IMR-90 (cell line): ENCODE results near the gene USP17L30. TPM values are rescaled to one million over a fixed set of nuclear protein-coding genes. Genes with fewer than 3 reads are reported as not detected.
"Not testable (repeated sequence)": the region's sequence is repeated elsewhere in the genome, so short reads cannot be mapped to it uniquely, and the experiment has no call there.

Experiments
- ATAC-seq: fragments of 200-7000 bp; cut with Tn5 transposase; 2 replicates; pipeline ENCODE4 v1.9.1; 2020; ENCODE audit warnings: low read depth, mild to moderate bottlenecking, moderate library complexity
- BruUV-seq: library from RNA; stranded (reverse); fragments of 400-500 nt; replicated peaks from 2 replicates; lab custom pipeline; 2021; lab: Mats Ljungman, UMichigan
- CTCF ChIA-PET: fragments of 300-600 bp; formaldehyde crosslinking; extraction: SDS; loops from one replicate; lab custom pipeline; 2021; ENCODE audit warnings: antibody characterized with exemption; lab: Yijun Ruan, JAX
- POLR2A ChIA-PET: fragments of 300-600 bp; sonication (Branson Sonifier 250); formaldehyde crosslinking; loops from one replicate; lab custom pipeline; 2022; ENCODE audit warnings: antibody characterized with exemption; ENCODE audit not compliant: unreplicated experiment; lab: Charles Lee
- DNase-seq: peaks from one replicate; pipeline ENCODE4 v3.0.0; 2013
- H2AFZ ChIP-seq: replicated peaks from 2 replicates; pipeline ENCODE3; 2013; ENCODE audit warnings: low read length, mild to moderate bottlenecking; ENCODE audit not compliant: poor library complexity
- H2AK5ac ChIP-seq: 2 replicates; pipeline ENCODE4 v1.6.1; 2013; ENCODE audit warnings: low read depth, low read length, inconsistent platforms
- H2AK9ac ChIP-seq: replicated peaks from 2 replicates; pipeline ENCODE3; 2013; ENCODE audit warnings: mild to moderate bottlenecking, low read depth, low read length, moderate library complexity; ENCODE audit not compliant: poor library complexity
- H2BK120ac ChIP-seq: 2 replicates; pipeline ENCODE4 v1.6.1; 2013; ENCODE audit warnings: low read depth, low read length, inconsistent platforms
- H2BK15ac ChIP-seq: 3 replicates; pipeline ENCODE4 v1.6.1; 2013; ENCODE audit warnings: low read depth, low read length, inconsistent platforms
- H2BK20ac ChIP-seq: 2 replicates; pipeline ENCODE4 v1.6.1; 2013; ENCODE audit warnings: low read depth, mild to moderate bottlenecking, inconsistent platforms, low read length, moderate library complexity
- H2BK5ac ChIP-seq: 2 replicates; pipeline ENCODE4 v1.6.1; 2013; ENCODE audit warnings: mild to moderate bottlenecking, low read depth, low read length, inconsistent platforms; ENCODE audit not compliant: poor library complexity, severe bottlenecking
- H3K14ac ChIP-seq: replicated peaks from 2 replicates; pipeline ENCODE4 v1.6.1; 2013; ENCODE audit warnings: low read depth, low read length, inconsistent platforms
- H3K18ac ChIP-seq: 2 replicates; pipeline ENCODE4 v1.6.1; 2013; ENCODE audit warnings: low read depth, low read length, control low read depth
- H3K23ac ChIP-seq: 2 replicates; pipeline ENCODE4 v1.6.1; 2013; ENCODE audit warnings: low read depth, low read length, inconsistent platforms
- H3K27ac ChIP-seq: 2 replicates; pipeline ENCODE4 v1.5.1; 2013; ENCODE audit warnings: mild to moderate bottlenecking, control low read depth, low read length; ENCODE audit not compliant: insufficient read depth
- H3K27me3 ChIP-seq: 2 replicates; pipeline ENCODE4 v1.6.1; 2013; ENCODE audit warnings: low read length; ENCODE audit not compliant: control insufficient read depth, insufficient read depth
- H3K36me3 ChIP-seq: 2 replicates; pipeline ENCODE4 v1.6.1; 2013; ENCODE audit warnings: low read length, mixed read lengths; ENCODE audit not compliant: control insufficient read depth, insufficient read depth
- H3K4ac ChIP-seq: 2 replicates; pipeline ENCODE4 v1.6.1; 2013; ENCODE audit warnings: low read depth, low read length, inconsistent platforms
- H3K4me1 ChIP-seq: 2 replicates; pipeline ENCODE4 v1.6.1; 2013; ENCODE audit warnings: low read length, mixed read lengths; ENCODE audit not compliant: control insufficient read depth, insufficient read depth
- H3K4me2 ChIP-seq: 2 replicates; pipeline ENCODE4 v1.6.1; 2013; ENCODE audit warnings: low read depth, mild to moderate bottlenecking, control low read depth, low read length, moderate library complexity
- H3K4me3 ChIP-seq: 2 replicates; pipeline ENCODE4 v1.5.1; 2013; ENCODE audit warnings: low read depth, mild to moderate bottlenecking, control low read depth, low read length, moderate library complexity; ENCODE audit not compliant: insufficient read depth
- H3K56ac ChIP-seq: 2 replicates; pipeline ENCODE4 v1.6.1; 2013; ENCODE audit warnings: low read length, inconsistent platforms; ENCODE audit not compliant: insufficient read depth; ENCODE audit errors: extremely low read depth
- H3K79me1 ChIP-seq, 2 experiments: 2 replicates each; pipeline ENCODE4 v1.6.1; 2013; ENCODE audit warnings: low read length in 2 of 2, inconsistent platforms in 1 of 2, low read depth in 1 of 2
- H3K9ac ChIP-seq: 2 replicates; pipeline ENCODE4 v1.6.1; 2013; ENCODE audit warnings: low read depth, low read length, control low read depth
- H3K9me1 ChIP-seq: 2 replicates; pipeline ENCODE4 v1.6.1; 2013; ENCODE audit warnings: low read length, inconsistent platforms; ENCODE audit not compliant: insufficient read depth
- H3K9me3 ChIP-seq: 2 replicates; pipeline ENCODE4 v1.6.1; 2013; ENCODE audit warnings: low read length; ENCODE audit not compliant: control insufficient read depth, insufficient read depth
- H4K20me1 ChIP-seq: 2 replicates; pipeline ENCODE4 v1.6.1; 2013; ENCODE audit warnings: low read length, inconsistent platforms; ENCODE audit not compliant: insufficient read depth
- H4K5ac ChIP-seq: 2 replicates; pipeline ENCODE4 v1.6.1; 2013; ENCODE audit warnings: mild to moderate bottlenecking, low read depth, low read length, control low read depth
- H4K8ac ChIP-seq, 2 experiments: 2 replicates each; pipeline ENCODE4 v1.6.1; 2013; ENCODE audit warnings: low read depth in 2 of 2, low read length in 2 of 2, control low read depth in 1 of 2, inconsistent platforms in 1 of 2
- H4K91ac ChIP-seq: 2 replicates; pipeline ENCODE4 v1.6.1; 2013; ENCODE audit warnings: low read depth, low read length, inconsistent platforms; ENCODE audit not compliant: insufficient read depth
- NFE2L2 ChIP-seq: fragments of 150-350 bp; IDR thresholded peaks from 2 replicates; pipeline ENCODE4 v1.6.1; 2016; ENCODE audit warnings: low read depth, mild to moderate bottlenecking, low read length
- POLR2A ChIP-seq: IDR thresholded peaks from 2 replicates; pipeline ENCODE4 v1.6.1; 2012; ENCODE audit warnings: mild to moderate bottlenecking, low read depth, low read length
- WGBS, 2 experiments: methylation state at CpG; one replicate each; pipeline versions ENCODE4 v1.1.5 to v1.1.7; 2013; ENCODE audit warnings: missing lambda C conversion rate in 2 of 2; ENCODE audit not compliant: insufficient read length in 1 of 2; ENCODE audit errors: extremely low coverage in 2 of 2; 5-methylcytosine and 5-hydroxymethylcytosine counted together
- dilution Hi-C: fragments of 300-500 bp; cut with HindIII; formaldehyde crosslinking; loops from one replicate; pipeline ENCODE4 v1.14.3; 2018; ENCODE audit warnings: low sequenced_read_pairs; ENCODE audit not compliant: unreplicated experiment
- in situ Hi-C: fragments of 300-500 bp; cut with MboI; formaldehyde crosslinking; loops from 3 replicates; pipeline ENCODE4 v1.14.3; 2019; ENCODE audit warnings: low sequenced_read_pairs, inconsistent platforms, mixed read lengths
- intact Hi-C: fragments of 100-400 bp; cut with micrococcal nuclease; formaldehyde crosslinking; loops from 2 replicates; pipeline ENCODE4 v1.10.0; 2022
- polyA plus RNA-seq, 3 experiments: library from polyadenylated mRNA; depleted of rRNA; stranded (reverse); fragments of >200 nt; gene quantifications; 2 replicates each; pipeline ENCODE4 v1.2.3, GENCODE V29; 2012; ENCODE audit warnings: low replicate concordance in 1 of 3
- total RNA-seq: library from RNA; depleted of rRNA; stranded (reverse); fragments of >200 nt; gene quantifications from 2 replicates; pipeline ENCODE4 v1.2.3, GENCODE V29; 2012

Gene USP17L30
- total and polyA plus RNA-seq, 2 of the 4 experiments (the other 2 are of a cell fraction) = not detected

DNA sequence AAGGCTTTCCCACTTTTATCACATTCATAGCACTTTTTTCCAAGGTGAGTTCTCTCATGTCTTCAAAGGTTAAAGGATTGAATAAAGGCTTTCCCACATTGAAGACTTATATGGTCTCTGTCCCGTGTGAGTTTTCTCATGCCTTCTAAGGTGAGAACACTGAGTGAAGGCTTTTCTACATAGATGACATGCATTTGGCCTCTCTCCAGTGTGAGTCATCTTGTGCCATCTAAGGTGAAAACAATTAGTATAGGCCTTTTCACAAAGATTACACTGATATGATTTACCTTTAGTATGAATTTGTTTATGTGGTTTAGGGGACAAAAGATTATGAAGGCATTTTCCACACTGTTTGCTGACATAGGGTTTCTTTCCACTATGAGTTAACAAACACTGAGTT lies 21.2 kb downstream of the USP17L30 start:
- WGBS, 2 experiments = no CpG with 5 or more reads among the region's 1 CpG
- Histone ChIP-seq H2AK9ac (no peak overlapping the region), H2BK5ac (no peak overlapping the region), H2AFZ (no peak overlapping the region), H3K18ac (no peak overlapping the region), H3K56ac (no peak overlapping the region), H3K23ac (no peak overlapping the region), H3K9ac (no peak overlapping the region), H3K36me3 (no peaks in the 10 kb centered on the region), H2BK20ac (no peak overlapping the region), H4K5ac (no peak overlapping the region), H3K14ac (no peak overlapping the region), H2BK120ac (no peak overlapping the region), H3K4me2 (no peak overlapping the region), H4K91ac (no peak overlapping the region), H3K9me3 (no peaks in the 10 kb centered on the region), H3K79me1 (no peaks in the 10 kb centered on the region), H4K20me1 (no peaks in the 10 kb centered on the region), H4K8ac (no peak overlapping the region), H2BK15ac (no peak overlapping the region), H2AK5ac (no peak overlapping the region), H3K27ac (no peak overlapping the region), H3K4me1 (no peaks in the 10 kb centered on the region), H3K9me1 (no peaks in the 10 kb centered on the region), H3K27me3 (no peaks in the 10 kb centered on the region), H3K4me3 (no peak overlapping the region), H3K4ac (no peak overlapping the region)
- intact Hi-C loops (no loop called here), dilution Hi-C loops (no loop called here), in situ Hi-C loops (no loop called here)
- ChIA-PET POLR2A (no interaction called here), CTCF (no interaction called here)
- ATAC-seq (no peak), DNase-seq (no peak)
- BruUV-seq = no TSS peak
- TF ChIP-seq POLR2A (no peak), NFE2L2 (no peak)

DNA sequence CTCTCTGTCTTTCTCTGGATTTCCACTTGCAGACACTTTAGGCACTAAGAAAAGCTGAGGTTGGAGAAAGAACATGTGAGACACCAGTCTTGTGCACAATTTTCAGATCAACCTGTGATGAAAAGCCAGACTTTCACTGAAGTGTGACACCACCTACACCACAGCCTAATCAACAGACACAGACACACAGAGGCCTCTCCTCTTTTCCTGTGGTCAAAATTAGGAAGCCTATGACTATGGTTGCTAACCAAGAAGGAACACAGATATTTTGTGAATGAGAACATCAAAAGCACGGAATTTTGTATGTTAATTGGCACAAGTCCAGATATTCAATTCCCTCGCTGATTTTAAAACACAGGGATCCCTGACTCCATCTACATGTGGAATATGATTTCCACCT lies 26.1 kb downstream of the USP17L30 start:
- H3K79me1 ChIP-seq, H4K8ac ChIP-seq, H3K36me3 ChIP-seq, H2BK5ac ChIP-seq, ATAC-seq, H3K56ac ChIP-seq, H3K27ac ChIP-seq, H3K18ac ChIP-seq, H3K4ac ChIP-seq, in situ Hi-C loops, H3K4me1 ChIP-seq, H3K9me3 ChIP-seq, H3K9ac ChIP-seq, H4K5ac ChIP-seq, H2AK5ac ChIP-seq, H2BK120ac ChIP-seq, POLR2A ChIA-PET, H3K14ac ChIP-seq, H3K27me3 ChIP-seq, H3K4me3 ChIP-seq, BruUV-seq, H4K91ac ChIP-seq, H3K9me1 ChIP-seq, H3K23ac ChIP-seq, H2BK20ac ChIP-seq, H2BK15ac ChIP-seq, H2AK9ac ChIP-seq, H4K20me1 ChIP-seq, DNase-seq, H2AFZ ChIP-seq, dilution Hi-C loops, H3K4me2 ChIP-seq, intact Hi-C loops: not testable (repeated sequence)
- CTCF ChIA-PET = interaction anchor here (0.7 kb wide), 1 partner anchor 1515 kb away, joined by 3 read pairs; no protein-coding TSS in a partner anchor
- WGBS, 2 experiments = no CpG with 5 or more reads among the region's 2 CpGs
